GM12874 (cell line): ENCODE results near the gene REPIN1.

ENCODE experiments used
- CTCF ChIP-seq: IDR thresholded peaks from 2 replicates; pipeline ENCODE4 v1.5.1; 2011; ENCODE audit warnings: low read depth, mild to moderate bottlenecking, control low read depth, low read length, moderate library complexity; ENCODE audit not compliant: insufficient read depth

Gene REPIN1

GRCh38 chr7:150378853-150379440, 10.3 kb downstream of the REPIN1 start, which contains the start of gene ZNF775:
Gene ZNF775, plus strand, starts transcription at chr7:150379330. Its CDS starts 9,141 bp downstream, at chr7:150388471.
- TF ChIP-seq CTCF = no peak

GRCh38 chr7:150379441-150380379, 11.1 kb downstream of the REPIN1 start:
- TF ChIP-seq CTCF = no peak

- TF ChIP-seq CTCF = no peak
These were observed 11.8 kb downstream of the REPIN1 start for GRCh38 chr7:150380463-150380862.

- TF ChIP-seq CTCF = no peak
These were observed 12.5 kb downstream of the REPIN1 start for GRCh38 chr7:150381096-150381495.

- TF ChIP-seq CTCF = no peak
These were observed 13.1 kb downstream of the REPIN1 start for GRCh38 chr7:150381785-150382122.

GRCh38 chr7:150382123-150382843, 13.7 kb downstream of the REPIN1 start:
- no peak for TF ChIP-seq CTCF

GRCh38 chr7:150382844-150383225, 14.2 kb downstream of the REPIN1 start:
- no peak for TF ChIP-seq CTCF
